Suprapubic skin (tissue), 4 donors: ENCODE results near the gene JUP. TPM values are rescaled to one million over a fixed set of nuclear protein-coding genes. Genes with fewer than 3 reads are reported as not detected.
"Not testable (repeated sequence)": the region's sequence is repeated elsewhere in the genome, so short reads cannot be mapped to it uniquely, and the experiment has no call there.

Source experiments
- DNase-seq, 2 donors: peaks; one replicate each; pipeline ENCODE4 v3.0.0-alpha.2; 2019; ENCODE audit warnings: low spot score in 2 of 2
- H3K27ac ChIP-seq: fragments of 200-600 bp; sonication (generic); one replicate; pipeline ENCODE4 v1.5.1; 2019
- H3K27me3 ChIP-seq: fragments of 200-600 bp; sonication (generic); one replicate; pipeline ENCODE4 v1.5.1; 2019
- H3K36me3 ChIP-seq: fragments of 200-600 bp; sonication (generic); one replicate; pipeline ENCODE4 v1.5.1; 2019
- H3K4me1 ChIP-seq: fragments of 200-600 bp; sonication (generic); one replicate; pipeline ENCODE4 v1.5.1; 2019
- H3K4me3 ChIP-seq: fragments of 200-600 bp; sonication (generic); one replicate; pipeline ENCODE4 v1.5.1; 2019; ENCODE audit warnings: mild to moderate bottlenecking
- H3K9me3 ChIP-seq: fragments of 200-600 bp; sonication (generic); one replicate; pipeline ENCODE4 v1.5.1; 2019
- EP300 ChIP-seq: sonication (generic); formaldehyde crosslinking; IDR thresholded peaks from one replicate; pipeline ENCODE4 v1.6.1; 2017; ENCODE audit warnings: antibody characterized with exemption
- POLR2A ChIP-seq, 2 donors: fragments of 450-650 bp; IDR thresholded peaks; one replicate each; pipeline ENCODE4 v1.6.1; 2017; ENCODE audit warnings: antibody characterized with exemption in 2 of 2, mild to moderate bottlenecking in 2 of 2, moderate library complexity in 2 of 2
- POLR2AphosphoS5 ChIP-seq, 3 donors: sonication (generic); formaldehyde crosslinking; IDR thresholded peaks; one replicate each; pipeline ENCODE4 v1.6.1; 2017; ENCODE audit warnings: antibody characterized with exemption in 3 of 3
- WGBS: methylation state at CpG from one replicate; pipeline ENCODE4 v1.1.5; 2018; 5-methylcytosine and 5-hydroxymethylcytosine counted together
- total RNA-seq, 4 donors: library from RNA; depleted of rRNA; stranded (reverse); fragments of >200 nt; gene quantifications; one replicate each; pipeline ENCODE4 v1.1.0, GENCODE V29; 2016
- TF ChIP-seq, protein P1 (sequence below), 2 donors: fragments of 200-600 bp in 1 of 2; fragments of 450-650 bp in 1 of 2; sonication (generic) in 1 of 2; IDR thresholded peaks; one replicate each; pipeline ENCODE4 v1.5.1; 2016 to 2019; ENCODE audit warnings: antibody characterized with exemption in 2 of 2, mild to moderate bottlenecking in 1 of 2, moderate library complexity in 1 of 2

JUP gene
- total RNA-seq, 4 donors from 2014 or later = 1,107 to 2,369 (median 1,992) TPM

GRCh38 chr17:41777574-41778188 is 8.8 kb downstream of the JUP start:
- Histone ChIP-seq H3K4me1 (peaks cover 95% of the 10 kb centered on the region), H3K36me3 (peaks cover 18% of the 10 kb centered on the region), H3K27me3 (no peaks in the 10 kb centered on the region), H3K27ac (peak overlapping the region; percentile 83), H3K4me3 (no peak overlapping the region), H3K9me3 (no peaks in the 10 kb centered on the region)
- TF ChIP-seq EP300 (no peak), POLR2AphosphoS5 (IDR thresholded peaks at IDR 0.05) (peak in 1 of 3 donors; percentile 43)
- 29% methylated on average over 11 of the region's 12 CpGs for WGBS
- no peak for DNase-seq

- Histone ChIP-seq H3K9me3 (no peaks in the 10 kb centered on the region), H3K4me3 (no peak overlapping the region), H3K27ac (peak overlapping the region; percentile 83), H3K27me3 (no peaks in the 10 kb centered on the region), H3K4me1 (peaks cover 95% of the 10 kb centered on the region), H3K36me3 (peaks cover 21% of the 10 kb centered on the region)
- no peak for TF ChIP-seq EP300
- TF ChIP-seq POLR2A (IDR thresholded peaks at IDR 0.05) = no peak
- TF ChIP-seq, protein P1, sequence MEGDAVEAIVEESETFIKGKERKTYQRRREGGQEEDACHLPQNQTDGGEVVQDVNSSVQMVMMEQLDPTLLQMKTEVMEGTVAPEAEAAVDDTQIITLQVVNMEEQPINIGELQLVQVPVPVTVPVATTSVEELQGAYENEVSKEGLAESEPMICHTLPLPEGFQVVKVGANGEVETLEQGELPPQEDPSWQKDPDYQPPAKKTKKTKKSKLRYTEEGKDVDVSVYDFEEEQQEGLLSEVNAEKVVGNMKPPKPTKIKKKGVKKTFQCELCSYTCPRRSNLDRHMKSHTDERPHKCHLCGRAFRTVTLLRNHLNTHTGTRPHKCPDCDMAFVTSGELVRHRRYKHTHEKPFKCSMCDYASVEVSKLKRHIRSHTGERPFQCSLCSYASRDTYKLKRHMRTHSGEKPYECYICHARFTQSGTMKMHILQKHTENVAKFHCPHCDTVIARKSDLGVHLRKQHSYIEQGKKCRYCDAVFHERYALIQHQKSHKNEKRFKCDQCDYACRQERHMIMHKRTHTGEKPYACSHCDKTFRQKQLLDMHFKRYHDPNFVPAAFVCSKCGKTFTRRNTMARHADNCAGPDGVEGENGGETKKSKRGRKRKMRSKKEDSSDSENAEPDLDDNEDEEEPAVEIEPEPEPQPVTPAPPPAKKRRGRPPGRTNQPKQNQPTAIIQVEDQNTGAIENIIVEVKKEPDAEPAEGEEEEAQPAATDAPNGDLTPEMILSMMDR (IDR thresholded peaks at IDR 0.05) = no peak
- TF ChIP-seq POLR2AphosphoS5 (IDR thresholded peaks at IDR 0.05) = no peak
- WGBS = 36% methylated on average over 4 of the region's 4 CpGs
- DNase-seq = no peak
Observed at GRCh38 chr17:41777157-41777573, 9.3 kb downstream of the JUP start.

DNA sequence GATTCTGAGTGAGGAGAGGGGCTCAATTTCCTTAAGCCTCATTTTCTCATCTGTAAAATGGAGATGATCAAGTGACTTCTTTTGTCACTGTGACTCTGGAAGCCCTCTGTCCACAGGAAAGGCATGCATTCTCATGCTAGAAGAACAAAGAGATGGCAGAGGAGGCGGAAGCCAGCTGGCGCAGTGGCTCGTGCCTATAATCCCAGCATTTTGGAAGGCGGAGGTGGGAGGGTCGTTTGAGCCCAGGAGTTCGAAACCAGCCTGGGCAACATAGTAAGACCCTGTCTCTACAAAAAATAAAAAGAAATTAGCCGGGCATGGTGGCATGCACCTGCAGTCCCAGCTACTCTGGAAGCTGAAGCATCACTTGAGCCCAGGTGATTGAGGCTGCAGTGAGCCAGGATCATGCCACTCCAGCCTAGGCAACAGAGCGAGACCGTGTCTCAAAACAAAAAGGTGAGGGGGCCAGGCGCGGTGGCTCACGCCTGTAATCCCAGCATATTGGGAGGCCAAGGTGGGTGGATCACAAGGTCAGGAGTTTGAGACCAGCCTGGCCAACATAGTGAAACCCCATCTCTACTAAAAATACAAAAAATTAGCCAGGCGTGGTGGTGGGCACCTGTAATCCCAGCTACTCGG is 10.1 kb downstream of the JUP start:
- H3K4me3 ChIP-seq, H3K27me3 ChIP-seq, H3K9me3 ChIP-seq, DNase-seq: not testable (repeated sequence)
- peak overlapping the region; percentile 83 for H3K27ac ChIP-seq
- H3K36me3 ChIP-seq = peaks cover 27% of the 10 kb centered on the region
- H3K4me1 ChIP-seq = peaks cover 95% of the 10 kb centered on the region
- 71% methylated on average over 14 of the region's 14 CpGs for WGBS

GRCh38 chr17:41775394-41776226 is 10.9 kb downstream of the JUP start:
- H3K4me1 ChIP-seq = peaks cover 99% of the 10 kb centered on the region
- TF ChIP-seq, protein P1 (IDR thresholded peaks at IDR 0.05) = no peak
- TF ChIP-seq POLR2A (IDR thresholded peaks at IDR 0.05) (no peak), POLR2AphosphoS5 (IDR thresholded peaks at IDR 0.05) (no peak), EP300 (no peak)
- WGBS = 39% methylated on average over 7 of the region's 12 CpGs

GRCh38 chr17:41773731-41774193 is 12.7 kb downstream of the JUP start:
- DNase-seq = no peak
- H3K4me1 ChIP-seq = peaks cover 86% of the 10 kb centered on the region
- no peaks in the 10 kb centered on the region for H3K9me3 ChIP-seq
- peak overlapping the region; percentile 83 for H3K27ac ChIP-seq
- WGBS = 43% methylated on average over 5 of the region's 8 CpGs
- H3K36me3 ChIP-seq = peaks cover 53% of the 10 kb centered on the region
- no peaks in the 10 kb centered on the region for H3K27me3 ChIP-seq
- TF ChIP-seq EP300 (no peak), POLR2A (IDR thresholded peaks at IDR 0.05) (no peak), POLR2AphosphoS5 (IDR thresholded peaks at IDR 0.05) (no peak)
- TF ChIP-seq, protein P1 (IDR thresholded peaks at IDR 0.05) = no peak
- H3K4me3 ChIP-seq = peak overlapping the region; percentile 11

More at GRCh38 chr17:41775394-41776226, 10.9 kb downstream of the JUP start:
- no peaks in the 10 kb centered on the region for H3K9me3 ChIP-seq
- H3K4me3 ChIP-seq = peak overlapping the region; percentile 11
- DNase-seq = no peak
- H3K36me3 ChIP-seq = peaks cover 35% of the 10 kb centered on the region
- peak overlapping the region; percentile 83 for H3K27ac ChIP-seq
- no peaks in the 10 kb centered on the region for H3K27me3 ChIP-seq

- Histone ChIP-seq H3K4me1 (peaks cover 81% of the 10 kb centered on the region), H3K9me3 (no peaks in the 10 kb centered on the region), H3K27ac (peak overlapping the region; percentile 83), H3K36me3 (peaks cover 59% of the 10 kb centered on the region), H3K27me3 (no peaks in the 10 kb centered on the region), H3K4me3 (peak overlapping the region; percentile 11)
- 75% methylated on average over 2 of the region's 12 CpGs for WGBS
- peak in 1 of 2 donors; percentile 70 for DNase-seq
- TF ChIP-seq, protein P1 (IDR thresholded peaks at IDR 0.05) = no peak
- peak in 1 of 3 donors; percentile 32 for TF ChIP-seq POLR2AphosphoS5 (IDR thresholded peaks at IDR 0.05)
Observed at GRCh38 chr17:41773190-41773588, 13.3 kb downstream of the JUP start.
